Nephron progenitor cell (in vitro differentiated cells): ENCODE measurements around the gene WWOX.

ENCODE experiments used
- DNase-seq: peaks from one replicate; pipeline ENCODE4 v3.0.0; 2021
- H3K27ac Mint-ChIP-seq: 2 replicates; pipeline ENCODE4 v1.8.0; 2021; ENCODE audit warnings: mild to moderate bottlenecking, moderate library complexity, mixed read lengths
- H3K27me3 Mint-ChIP-seq: 2 replicates; pipeline ENCODE4 v1.8.0; 2021; ENCODE audit warnings: mild to moderate bottlenecking, low read depth, mixed read lengths; ENCODE audit not compliant: poor library complexity
- H3K36me3 Mint-ChIP-seq: 2 replicates; pipeline ENCODE4 v1.8.0; 2021; ENCODE audit warnings: low read depth, mixed read lengths
- H3K4me1 Mint-ChIP-seq: 2 replicates; pipeline ENCODE4 v1.8.0; 2021; ENCODE audit warnings: mixed read lengths
- H3K4me3 Mint-ChIP-seq: 2 replicates; pipeline ENCODE4 v1.8.0; 2021; ENCODE audit warnings: mild to moderate bottlenecking, moderate library complexity, mixed read lengths
- H3K9me3 Mint-ChIP-seq: 2 replicates; pipeline ENCODE4 v1.8.0; 2021; ENCODE audit warnings: mild to moderate bottlenecking, moderate library complexity, mixed read lengths
- CTCF ChIP-seq: fragments of 200-600 bp; sonication (generic); IDR thresholded peaks from 2 replicates; pipeline ENCODE4 v1.5.0; 2021; ENCODE audit warnings: antibody characterized with exemption

The WWOX gene

DNA sequence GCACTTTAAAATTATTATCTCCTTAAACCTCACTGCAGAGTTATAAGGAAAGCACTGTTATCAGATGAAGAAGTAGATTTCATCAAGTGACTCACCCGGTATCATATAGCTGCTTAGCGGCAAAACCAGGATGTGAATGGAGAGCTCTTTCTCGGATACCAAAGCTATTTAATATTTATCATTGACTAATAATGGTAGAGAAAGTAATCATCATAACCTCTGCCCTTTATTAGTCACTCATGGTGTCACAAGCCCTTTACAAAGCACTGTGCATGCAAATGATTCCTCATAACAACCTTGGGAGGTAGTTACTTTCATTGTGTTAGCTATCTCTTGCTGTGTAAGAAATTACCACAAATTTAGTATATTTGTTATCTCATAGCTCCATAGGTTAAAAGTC lies 908.2 kb downstream of the WWOX start:
- DNase-seq: no peak
- no peak for TF ChIP-seq CTCF
- Mint-ChIP-seq H3K4me1 (peaks cover 3% of the 10 kb centered on the region), H3K9me3 (peaks cover 3% of the 10 kb centered on the region), H3K27ac (no peak overlapping the region), H3K27me3 (peaks cover 5% of the 10 kb centered on the region), H3K36me3 (no peaks in the 10 kb centered on the region), H3K4me3 (no peak overlapping the region)

DNA sequence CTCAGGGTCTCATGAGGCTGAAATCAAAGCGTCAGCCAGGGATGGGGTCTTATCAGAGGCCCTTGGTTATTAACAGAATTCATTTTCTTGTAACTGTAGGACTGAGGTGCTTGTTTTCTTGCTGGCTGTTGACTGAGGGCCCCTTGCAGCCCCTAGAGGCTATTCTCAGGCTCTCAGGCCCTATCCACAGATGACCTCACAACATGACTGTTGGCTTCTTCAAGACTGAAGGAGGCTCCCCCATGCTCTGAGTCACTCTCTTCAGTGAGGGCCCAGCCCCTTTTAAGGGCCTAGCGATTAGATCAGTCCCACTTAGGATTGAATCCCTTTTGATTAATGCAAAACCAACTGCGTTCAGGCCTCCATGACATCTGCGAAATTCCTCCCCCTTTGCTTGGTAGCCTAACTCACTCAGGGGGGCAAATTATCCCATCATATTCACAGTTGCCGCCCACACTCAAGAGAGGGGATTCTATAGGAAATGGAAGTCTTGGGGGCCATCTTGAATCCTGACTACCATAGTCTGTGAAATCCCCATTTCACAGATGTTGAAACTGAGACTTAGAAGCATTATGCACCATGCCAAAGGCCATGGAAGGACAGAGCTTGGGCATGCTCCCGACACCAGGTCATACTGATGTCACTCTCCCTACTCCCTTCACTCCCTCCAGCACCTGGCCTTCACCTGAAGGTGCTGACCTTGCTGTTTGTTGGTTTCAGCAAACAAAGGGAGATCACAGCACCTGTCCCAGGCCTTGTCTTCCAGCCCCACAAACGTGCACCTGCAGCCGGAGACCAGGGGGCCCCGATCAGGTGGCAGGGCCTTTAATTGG lies 908.8 kb downstream of the WWOX start:
- Mint-ChIP-seq H3K4me3 (no peak overlapping the region), H3K4me1 (peaks cover 8% of the 10 kb centered on the region), H3K9me3 (peaks cover 3% of the 10 kb centered on the region), H3K36me3 (no peaks in the 10 kb centered on the region), H3K27ac (no peak overlapping the region), H3K27me3 (peaks cover 5% of the 10 kb centered on the region)
- no peak for DNase-seq
- TF ChIP-seq CTCF: no peak

GRCh38 chr16:79008869-79009179 lies 909.4 kb downstream of the WWOX start:
- TF ChIP-seq CTCF: no peak

GRCh38 chr16:79009896-79010295 lies 910.4 kb downstream of the WWOX start:
- no peak overlapping the region for H3K27ac Mint-ChIP-seq
- no peaks in the 10 kb centered on the region for H3K36me3 Mint-ChIP-seq
- peaks cover 21% of the 10 kb centered on the region for H3K4me1 Mint-ChIP-seq
- peaks cover 3% of the 10 kb centered on the region for H3K9me3 Mint-ChIP-seq
- H3K4me3 Mint-ChIP-seq: no peak overlapping the region
- no peak for TF ChIP-seq CTCF
- H3K27me3 Mint-ChIP-seq: peaks cover 5% of the 10 kb centered on the region
- no peak for DNase-seq

More at GRCh38 chr16:79008869-79009179, 909.4 kb downstream of the WWOX start:
- no peak overlapping the region for H3K4me3 Mint-ChIP-seq
- H3K9me3 Mint-ChIP-seq: peaks cover 3% of the 10 kb centered on the region
- no peaks in the 10 kb centered on the region for H3K36me3 Mint-ChIP-seq
- no peak overlapping the region for H3K27ac Mint-ChIP-seq
- no peak for DNase-seq
- peaks cover 14% of the 10 kb centered on the region for H3K4me1 Mint-ChIP-seq
- peaks cover 5% of the 10 kb centered on the region for H3K27me3 Mint-ChIP-seq

DNA sequence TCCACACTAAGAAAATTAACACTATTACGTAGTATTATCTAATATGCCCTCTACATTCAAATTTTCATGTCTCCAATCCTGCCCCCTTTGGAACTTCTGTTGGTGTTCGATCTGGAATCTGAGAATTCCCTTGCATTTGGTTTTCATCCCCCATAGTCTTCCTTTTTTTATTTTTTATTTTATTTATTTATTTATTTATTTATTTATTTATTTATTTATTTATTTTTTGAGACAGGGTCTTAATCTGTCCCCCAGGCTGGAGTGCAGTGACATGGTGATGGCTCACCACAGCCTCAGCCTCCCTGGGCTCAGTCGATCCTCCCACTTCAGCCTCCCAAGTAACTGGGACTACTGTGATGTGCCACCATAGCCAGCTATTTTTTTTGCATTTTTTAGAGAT lies 911.8 kb downstream of the WWOX start:
- H3K9me3 Mint-ChIP-seq: no peaks in the 10 kb centered on the region

More for the DNA sequence above, 911.8 kb downstream of the WWOX start:
- Mint-ChIP-seq H3K27me3 (peaks cover 7% of the 10 kb centered on the region), H3K4me1 (peaks cover 27% of the 10 kb centered on the region), H3K27ac (no peak overlapping the region), H3K36me3 (no peaks in the 10 kb centered on the region), H3K4me3 (no peak overlapping the region)
- no peak for DNase-seq
- TF ChIP-seq CTCF: no peak
